T-helper 1 cell (primary cell): Measurements from ENCODE around the gene ACTN2.

Source experiments
- DNase-seq, 5 donors: peaks; one replicate each; pipeline ENCODE4 v3.0.0-alpha.2; 2012 to 2020

ACTN2 gene

DNA sequence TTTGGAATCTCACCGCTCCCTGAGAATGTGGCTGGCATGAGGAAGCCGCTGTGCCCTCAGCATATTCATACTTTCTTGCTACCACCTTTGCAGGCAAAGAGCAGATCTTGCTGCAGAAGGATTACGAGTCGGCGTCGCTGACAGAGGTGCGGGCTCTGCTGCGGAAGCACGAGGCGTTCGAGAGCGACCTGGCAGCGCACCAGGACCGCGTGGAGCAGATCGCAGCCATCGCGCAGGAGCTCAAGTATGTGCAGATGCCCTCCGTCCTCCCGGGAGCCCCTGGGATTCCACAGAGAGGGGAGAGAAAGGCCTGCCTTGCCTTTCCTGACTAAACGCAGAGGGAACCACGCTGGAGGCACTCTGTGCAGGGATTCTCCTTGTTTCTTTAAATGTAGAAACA is 58.2 kb downstream of the ACTN2 start:
- DNase-seq = no peak

GRCh38 chr1:236746785-236747184 is 60.5 kb downstream of the ACTN2 start:
- no peak for DNase-seq

DNA sequence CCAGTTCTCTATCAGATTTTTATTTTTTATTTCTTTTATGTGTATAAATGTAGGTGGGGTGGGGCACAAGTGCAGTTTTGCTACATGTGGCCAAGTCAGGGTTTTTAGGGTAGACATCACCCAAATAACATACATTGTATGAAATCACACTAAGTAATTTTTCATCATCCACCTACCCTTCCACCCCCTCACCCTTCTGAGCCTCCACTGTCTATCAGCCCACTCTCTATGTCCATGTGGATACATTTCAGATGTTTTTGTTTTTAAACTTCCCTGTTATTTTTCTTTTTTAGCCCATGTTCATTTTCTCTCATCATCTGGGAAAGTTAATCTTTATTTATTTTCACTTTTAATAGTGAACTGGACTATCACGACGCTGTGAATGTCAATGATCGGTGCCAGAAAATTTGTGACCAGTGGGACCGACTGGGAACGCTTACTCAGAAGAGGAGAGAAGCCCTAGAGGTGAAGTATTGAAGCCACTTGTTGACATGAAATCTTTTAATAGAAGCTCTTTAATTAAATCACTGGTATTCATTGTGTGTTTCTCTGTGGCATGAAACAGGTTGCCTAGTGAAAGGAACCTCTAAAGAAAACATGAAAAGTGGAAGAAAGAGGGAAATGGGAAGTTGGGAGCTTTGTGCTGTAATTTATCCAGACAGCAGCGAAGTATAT is 61.1 kb downstream of the ACTN2 start:
- DNase-seq = no peak

- DNase-seq = no peak
Measured at GRCh38 chr1:236748268-236748870, 62.1 kb downstream of the ACTN2 start.

DNA sequence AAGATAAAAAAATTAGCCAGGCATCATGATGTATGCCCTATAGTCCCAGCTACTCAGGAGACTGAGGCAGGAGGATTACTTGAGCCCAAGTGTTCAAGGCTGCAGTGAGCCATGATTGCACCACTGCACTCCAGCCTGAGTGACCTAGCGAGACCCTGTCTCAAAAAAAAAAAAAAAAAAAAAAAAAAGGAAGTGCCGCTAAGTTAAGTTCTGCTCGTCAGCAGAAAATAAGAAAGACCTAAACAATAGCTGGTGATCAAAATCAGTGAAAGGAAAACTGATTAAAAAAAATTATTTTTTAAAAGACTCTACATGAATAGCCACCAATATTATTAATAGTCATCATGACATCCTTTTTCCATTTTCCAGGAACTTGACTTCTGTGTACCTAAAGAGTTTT is 64.6 kb downstream of the ACTN2 start:
- no peak for DNase-seq

DNA sequence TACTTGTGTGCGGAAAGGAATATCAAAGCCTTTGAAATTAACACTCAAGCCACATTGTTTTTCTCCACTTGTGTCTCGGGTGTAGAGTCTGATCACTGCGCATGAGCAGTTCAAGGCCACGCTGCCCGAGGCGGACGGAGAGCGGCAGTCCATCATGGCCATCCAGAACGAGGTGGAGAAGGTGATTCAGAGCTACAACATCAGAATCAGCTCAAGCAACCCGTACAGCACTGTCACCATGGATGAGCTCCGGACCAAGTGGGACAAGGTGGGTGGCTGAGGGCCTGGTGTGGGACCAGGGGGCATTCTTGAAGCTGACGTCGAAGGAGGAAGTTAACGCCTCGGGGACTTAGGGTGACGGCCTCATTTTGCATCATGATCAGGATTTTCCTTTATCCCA is 65.1 kb downstream of the ACTN2 start:
- no peak for DNase-seq

GRCh38 chr1:236751935-236752334 is 65.6 kb downstream of the ACTN2 start:
- DNase-seq = no peak

GRCh38 chr1:236753516-236753915 is 67.2 kb downstream of the ACTN2 start:
- DNase-seq = peak in 1 of 5 donors; percentile 6

DNA sequence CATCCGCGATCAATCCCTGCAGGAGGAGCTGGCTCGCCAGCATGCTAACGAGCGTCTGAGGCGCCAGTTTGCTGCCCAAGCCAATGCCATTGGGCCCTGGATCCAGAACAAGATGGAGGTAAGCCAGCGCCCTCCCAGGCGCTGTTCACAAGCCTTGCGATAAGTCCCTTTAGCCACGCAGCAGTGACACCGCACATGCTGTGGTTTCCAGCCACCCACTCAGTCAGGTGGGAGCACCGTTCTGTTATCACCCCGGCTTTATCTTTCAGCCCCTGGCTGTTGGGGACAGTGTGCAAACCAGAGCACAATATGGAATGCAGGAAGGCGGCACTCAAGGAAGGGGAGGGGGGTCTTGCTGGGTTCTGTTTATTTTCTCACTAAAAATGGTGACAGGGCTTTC is 67.7 kb downstream of the ACTN2 start:
- DNase-seq = no peak

GRCh38 chr1:236754525-236755210 is 68.4 kb downstream of the ACTN2 start:
- no peak for DNase-seq

DNA sequence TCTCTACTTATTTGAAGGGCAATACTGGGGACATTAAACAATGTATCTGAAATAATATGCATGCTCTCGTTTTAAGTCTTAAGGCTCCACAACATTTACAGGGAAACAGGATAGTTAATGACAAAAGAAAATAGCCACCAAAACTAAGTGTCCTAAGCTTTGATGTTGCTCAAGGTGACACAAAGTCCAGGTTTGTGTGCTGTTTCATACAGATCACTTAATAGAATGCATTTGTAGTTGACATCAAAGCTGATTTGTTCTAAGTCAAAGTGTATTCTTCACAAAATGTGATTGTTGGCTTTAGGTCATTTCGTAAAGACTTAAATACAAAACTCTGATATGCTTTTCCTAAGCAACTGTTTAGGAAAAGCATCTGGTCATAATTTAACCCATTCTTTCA is 71.3 kb downstream of the ACTN2 start:
- DNase-seq = no peak

DNA sequence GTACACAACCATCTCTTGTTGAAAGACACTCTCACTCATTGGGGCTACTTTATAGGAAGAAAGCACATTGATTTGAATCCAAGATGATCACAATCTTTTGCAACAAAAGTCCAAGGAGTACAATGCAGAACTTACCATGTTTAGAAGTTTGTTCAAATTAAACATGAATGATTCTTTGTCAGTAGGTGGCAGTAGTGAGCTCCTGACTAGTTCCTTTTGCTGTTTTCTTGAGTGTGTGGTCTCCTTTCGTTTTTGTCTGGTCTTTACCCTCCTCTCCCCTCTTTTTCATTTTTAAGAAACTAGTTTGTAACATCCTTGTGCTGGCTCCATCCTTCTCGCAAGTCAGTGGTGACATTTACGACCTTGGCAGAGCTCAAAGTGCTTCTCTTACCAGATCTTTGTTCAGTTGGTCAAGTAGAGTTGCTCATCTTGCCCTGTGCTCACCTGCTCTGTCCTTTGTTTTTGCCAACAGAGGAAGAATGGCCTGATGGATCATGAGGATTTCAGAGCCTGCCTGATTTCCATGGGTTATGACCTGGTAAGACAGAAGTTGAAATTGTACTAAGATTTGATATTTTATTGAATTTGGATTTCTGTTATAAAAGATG is 73.1 kb downstream of the ACTN2 start:
- peak in 1 of 5 donors; percentile 37 for DNase-seq

DNA sequence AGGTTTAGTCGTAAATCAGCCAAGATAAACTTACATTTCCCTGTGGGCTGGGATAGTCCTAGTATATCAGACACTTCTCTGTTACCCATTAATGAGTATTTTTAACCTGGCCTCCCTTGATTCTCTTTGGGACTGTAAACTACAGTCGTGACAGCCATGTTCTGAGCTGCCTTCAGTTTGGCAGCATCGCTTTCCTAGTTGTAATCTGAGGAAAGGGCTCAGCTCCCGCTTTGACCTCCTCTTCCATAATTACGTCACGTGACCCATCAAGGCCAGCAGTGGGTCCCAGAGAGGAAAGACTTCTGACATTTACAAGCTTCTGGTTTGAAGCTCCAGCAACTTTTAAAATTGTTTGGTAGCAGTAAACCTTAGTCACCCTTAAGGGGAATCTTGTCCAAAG is 74.2 kb downstream of the ACTN2 start:
- DNase-seq = no peak

- no peak for DNase-seq
Measured at GRCh38 chr1:236760986-236761385, 74.7 kb downstream of the ACTN2 start.

DNA sequence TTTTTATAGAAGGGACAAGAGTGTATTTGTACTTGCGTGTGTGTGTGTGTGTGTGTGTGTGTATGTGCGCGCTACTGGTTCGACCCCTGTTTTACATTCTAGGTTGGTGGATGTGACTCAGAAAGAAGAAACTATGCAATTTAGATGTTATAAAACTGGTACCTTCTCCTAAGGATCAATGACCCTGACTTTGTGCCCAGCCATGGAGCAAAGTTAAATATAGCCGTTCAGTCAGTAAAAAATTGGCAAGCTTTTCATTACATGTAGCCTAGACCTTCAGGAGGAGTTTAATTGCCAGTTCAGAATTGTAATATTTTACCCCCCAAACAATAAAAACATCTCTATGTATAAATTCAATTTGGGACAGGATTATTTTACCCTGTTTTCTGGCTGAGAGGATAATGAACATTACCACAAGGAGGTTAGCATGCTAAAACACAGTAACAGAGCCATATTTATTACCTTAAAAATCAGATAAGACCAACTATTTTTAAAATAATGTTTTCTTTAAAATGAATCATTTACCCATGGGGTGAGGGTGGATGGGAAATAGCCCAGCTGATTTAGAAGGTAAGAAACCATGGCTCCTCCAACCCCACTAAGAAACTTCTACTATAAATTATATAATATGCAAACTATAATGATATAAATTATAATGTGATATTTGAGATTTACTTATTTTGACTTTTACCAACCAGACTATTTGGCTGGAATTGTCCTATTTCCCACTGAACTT is 75.3 kb downstream of the ACTN2 start:
- no peak for DNase-seq

DNA sequence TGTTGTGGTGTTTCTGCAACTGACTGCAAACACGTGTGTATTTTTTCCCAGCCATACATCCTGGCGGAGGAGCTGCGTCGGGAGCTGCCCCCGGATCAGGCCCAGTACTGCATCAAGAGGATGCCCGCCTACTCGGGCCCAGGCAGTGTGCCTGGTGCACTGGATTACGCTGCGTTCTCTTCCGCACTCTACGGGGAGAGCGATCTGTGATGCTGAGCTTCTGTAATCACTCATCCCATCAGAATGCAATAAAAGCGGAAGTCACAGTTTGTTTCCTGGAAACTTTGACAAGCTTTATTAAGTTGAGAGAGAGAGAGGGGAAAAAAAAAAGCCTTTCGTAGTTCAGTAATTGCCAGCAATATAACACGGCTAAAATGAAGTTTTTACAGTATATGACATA is 76.1 kb downstream of the ACTN2 start:
- peak in 1 of 5 donors; percentile 23 for DNase-seq

DNA sequence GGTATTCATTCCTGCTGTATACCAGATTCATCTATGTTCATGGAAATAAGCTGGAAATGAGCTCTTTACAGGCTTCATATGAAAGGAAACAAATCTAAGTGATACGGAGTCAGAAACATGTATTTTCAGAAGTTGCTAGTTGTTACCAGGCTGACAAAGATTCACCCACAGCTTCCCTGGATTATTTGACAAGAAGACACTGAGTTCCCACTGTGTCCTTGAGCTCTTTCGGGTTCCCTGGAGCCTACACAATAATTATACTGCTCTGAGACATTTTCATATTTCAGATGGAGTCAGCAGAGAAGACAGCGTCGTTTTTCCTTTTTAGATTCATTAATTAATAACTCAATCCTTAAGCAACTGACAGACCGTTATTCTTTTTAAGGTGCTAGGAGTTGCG is 79.5 kb downstream of the ACTN2 start:
- no peak for DNase-seq

DNA sequence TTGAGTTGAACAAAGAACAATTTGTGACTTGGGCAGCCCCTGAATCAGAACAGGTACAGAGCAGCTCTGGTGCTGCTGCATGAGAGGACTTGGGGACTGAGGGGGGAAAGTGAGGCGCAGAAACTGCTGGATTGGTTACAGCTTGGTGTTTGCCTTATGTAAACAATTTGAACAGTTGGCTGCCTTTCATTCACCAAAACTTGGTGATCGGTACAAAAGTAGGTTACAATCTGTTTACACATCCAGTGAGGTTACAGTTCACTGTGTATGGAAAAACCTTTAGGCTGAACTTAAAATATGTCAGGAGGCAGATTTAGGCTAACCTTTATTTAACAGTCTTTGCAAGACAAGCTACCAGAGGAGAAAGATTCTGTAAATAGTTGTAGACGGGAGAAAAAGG is 80.2 kb downstream of the ACTN2 start:
- no peak for DNase-seq

GRCh38 chr1:236767276-236767675 is 81.0 kb downstream of the ACTN2 start:
- DNase-seq = no peak

GRCh38 chr1:236768601-236769000 is 82.3 kb downstream of the ACTN2 start:
- no peak for DNase-seq

- no peak for DNase-seq
Measured at GRCh38 chr1:236773919-236774318, 87.6 kb downstream of the ACTN2 start.

DNA sequence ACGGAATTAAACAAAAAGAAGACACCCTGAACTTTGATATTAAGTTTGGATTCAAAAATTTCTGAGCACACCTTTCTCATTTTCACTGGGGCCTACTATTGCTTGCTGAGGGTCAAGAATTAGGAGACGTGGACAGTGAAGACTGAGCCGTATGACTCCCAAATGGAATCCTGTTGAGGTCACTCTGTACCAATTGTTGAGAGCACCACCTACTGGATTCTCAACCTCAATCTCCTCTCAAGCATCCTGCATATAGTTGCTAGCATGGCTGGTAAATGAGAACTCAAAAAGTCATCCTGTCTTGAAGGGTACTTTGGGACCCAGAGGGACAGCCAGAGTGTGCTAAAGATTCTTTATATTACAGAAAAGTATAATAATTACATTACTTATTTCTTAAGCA is 88.6 kb downstream of the ACTN2 start:
- DNase-seq = no peak

DNA sequence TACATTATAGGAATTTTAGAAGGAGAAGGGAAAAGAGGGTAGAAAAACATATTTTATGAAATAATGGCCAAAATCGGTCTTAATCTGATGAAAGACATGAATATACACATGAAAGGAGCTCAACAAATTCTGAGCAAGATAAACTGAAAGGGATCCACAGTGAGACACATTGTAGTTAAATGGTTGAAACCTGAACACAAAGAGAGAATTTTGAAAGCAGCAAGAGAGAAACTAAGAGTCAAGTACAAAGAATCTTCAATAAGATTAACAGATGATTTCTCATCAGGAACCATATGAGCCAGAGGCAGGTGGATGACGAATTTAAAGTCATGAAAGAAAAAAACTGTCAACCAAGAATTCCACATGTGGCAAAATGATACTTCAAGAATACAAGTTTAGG is 93.0 kb downstream of the ACTN2 start:
- DNase-seq = no peak
